Smooth muscle cell (in vitro differentiated cells): Measurements from ENCODE around the gene SUOX. TPM values are rescaled to one million over a fixed set of nuclear protein-coding genes. Genes with fewer than 3 reads are reported as not detected.
A peak's percentile ranks its signal among the peaks of the same experiment; 100 is the strongest.
"Not testable (repeated sequence)": the region's sequence is repeated elsewhere in the genome, so short reads cannot be mapped to it uniquely, and the experiment has no call there.

Experiments
- DNase-seq: peaks from one replicate; lab custom pipeline; 2025; ENCODE audit not compliant: unreplicated experiment; lab: John Stamatoyannopoulos, UW
- H2AFZ ChIP-seq: fragments of 200-600 bp; sonication (generic); 2 replicates; pipeline ENCODE4 v1.6.0; 2016; ENCODE audit warnings: antibody characterized with exemption, low read depth, mild to moderate bottlenecking
- H3F3A ChIP-seq: fragments of 200-600 bp; sonication (generic); 2 replicates; pipeline ENCODE4 v1.6.0; 2017; ENCODE audit warnings: antibody characterized with exemption, low read depth
- H3K27ac ChIP-seq: fragments of 200-600 bp; sonication (generic); 2 replicates; pipeline ENCODE4 v1.5.1; 2016; ENCODE audit warnings: low read depth, mild to moderate bottlenecking
- H3K27me3 ChIP-seq: fragments of 200-600 bp; sonication (generic); 2 replicates; pipeline ENCODE4 v1.6.1; 2016; ENCODE audit warnings: low read depth, mild to moderate bottlenecking
- H3K36me3 ChIP-seq: fragments of 200-600 bp; sonication (generic); 2 replicates; pipeline ENCODE4 v1.5.1; 2016; ENCODE audit warnings: low read depth
- H3K4me1 ChIP-seq: fragments of 200-600 bp; sonication (generic); 2 replicates; pipeline ENCODE4 v1.5.1; 2016; ENCODE audit warnings: low read depth
- H3K4me2 ChIP-seq: fragments of 200-600 bp; sonication (generic); 2 replicates; pipeline ENCODE4 v1.6.0; 2016; ENCODE audit warnings: mild to moderate bottlenecking
- H3K4me3 ChIP-seq: fragments of 200-600 bp; sonication (generic); 2 replicates; pipeline ENCODE4 v1.5.1; 2016; ENCODE audit warnings: mild to moderate bottlenecking
- H3K79me2 ChIP-seq: fragments of 200-600 bp; sonication (generic); 2 replicates; pipeline ENCODE4 v1.6.0; 2016; ENCODE audit warnings: low read depth, mild to moderate bottlenecking
- H3K9ac ChIP-seq: fragments of 200-600 bp; sonication (generic); 2 replicates; pipeline ENCODE4 v1.6.0; 2016; ENCODE audit warnings: low read depth
- H3K9me3 ChIP-seq: fragments of 200-600 bp; sonication (generic); replicated peaks from 2 replicates; pipeline ENCODE4 v1.5.1; 2016; ENCODE audit warnings: low read depth
- H4K20me1 ChIP-seq: fragments of 200-600 bp; sonication (generic); 2 replicates; pipeline ENCODE4 v1.6.0; 2016; ENCODE audit warnings: low read depth
- CTCF ChIP-seq: fragments of 200-600 bp; sonication (generic); IDR thresholded peaks from 2 replicates; pipeline ENCODE4 v1.5.1; 2017; ENCODE audit warnings: borderline replicate concordance, mild to moderate bottlenecking, antibody characterized with exemption; ENCODE audit not compliant: insufficient read depth, poor library complexity, severe bottlenecking
- WGBS: methylation state at CpG from one replicate; pipeline ENCODE4 v1.1.7; 2016; ENCODE audit warnings: low lambda C conversion rate; 5-methylcytosine and 5-hydroxymethylcytosine counted together
- polyA plus RNA-seq: library from polyadenylated mRNA; unstranded; fragments of >200 nt; fragmentation: Nextera tagmentation; extraction: Ambion mirVana; gene quantifications from 2 replicates; pipeline ENCODE4 v1.2.1, GENCODE V29; 2016
- total RNA-seq: library from RNA; depleted of rRNA; stranded (reverse); fragments of >200 nt; gene quantifications from 2 replicates; pipeline ENCODE4 v1.2.3, GENCODE V29; 2014

SUOX gene
- total and polyA plus RNA-seq, 2 experiments from 2014 or later, result 12.8 to 19.1 TPM

- no peak overlapping the region for H3K4me3 ChIP-seq
- H3K36me3 ChIP-seq, result no peaks in the 10 kb centered on the region
- no peak overlapping the region for H3K27ac ChIP-seq
- no peaks in the 10 kb centered on the region for H4K20me1 ChIP-seq
- no peak for TF ChIP-seq CTCF
- DNase-seq, result no peak
- H3F3A ChIP-seq, result peaks cover 9% of the 10 kb centered on the region
- H3K4me2 ChIP-seq, result no peak overlapping the region
- no peak overlapping the region for H2AFZ ChIP-seq
- H3K9ac ChIP-seq, result no peak overlapping the region
- H3K4me1 ChIP-seq, result peaks cover 5% of the 10 kb centered on the region
- no peaks in the 10 kb centered on the region for H3K27me3 ChIP-seq
- no peaks in the 10 kb centered on the region for H3K9me3 ChIP-seq
- 92% methylated on average over 4 of the region's 4 CpGs for WGBS
- H3K79me2 ChIP-seq, result peaks cover 5% of the 10 kb centered on the region
Measured at GRCh38 chr12:55993230-55993853, 3.7 kb upstream of the SUOX start.

DNA sequence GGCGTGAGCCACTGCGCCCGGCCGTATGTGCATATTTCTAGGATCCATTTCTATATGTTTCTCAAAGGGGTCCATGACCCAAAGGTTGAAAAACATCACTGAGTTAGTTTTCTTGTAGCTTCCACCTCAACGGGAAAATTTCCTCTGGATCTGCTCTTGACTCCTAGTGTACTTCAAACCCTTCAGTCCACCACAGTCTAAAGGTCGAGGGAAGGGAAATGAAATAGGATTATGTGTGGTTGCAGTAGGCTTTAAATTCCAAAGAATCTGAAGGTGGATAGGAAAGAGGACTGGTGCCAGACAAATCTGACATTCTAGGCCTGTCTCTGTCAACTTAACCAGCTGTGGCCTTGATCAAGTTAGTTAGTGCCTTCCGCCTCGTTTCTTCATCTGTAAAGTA is 1.7 kb upstream of the SUOX start:
- Histone ChIP-seq H3K4me2 (no peak overlapping the region), H3K9me3 (no peaks in the 10 kb centered on the region), H3K4me3 (no peak overlapping the region), H4K20me1 (no peaks in the 10 kb centered on the region), H3K79me2 (peaks cover 5% of the 10 kb centered on the region), H3F3A (peaks cover 9% of the 10 kb centered on the region), H3K27ac (peak overlapping the region; percentile 15), H3K27me3 (no peaks in the 10 kb centered on the region), H3K4me1 (peaks cover 5% of the 10 kb centered on the region), H3K36me3 (no peaks in the 10 kb centered on the region), H3K9ac (no peak overlapping the region), H2AFZ (no peak overlapping the region)
- TF ChIP-seq CTCF, result peak; percentile 2
- DNase-seq, result no peak
- 92% methylated on average over 8 of the region's 8 CpGs for WGBS

DNA sequence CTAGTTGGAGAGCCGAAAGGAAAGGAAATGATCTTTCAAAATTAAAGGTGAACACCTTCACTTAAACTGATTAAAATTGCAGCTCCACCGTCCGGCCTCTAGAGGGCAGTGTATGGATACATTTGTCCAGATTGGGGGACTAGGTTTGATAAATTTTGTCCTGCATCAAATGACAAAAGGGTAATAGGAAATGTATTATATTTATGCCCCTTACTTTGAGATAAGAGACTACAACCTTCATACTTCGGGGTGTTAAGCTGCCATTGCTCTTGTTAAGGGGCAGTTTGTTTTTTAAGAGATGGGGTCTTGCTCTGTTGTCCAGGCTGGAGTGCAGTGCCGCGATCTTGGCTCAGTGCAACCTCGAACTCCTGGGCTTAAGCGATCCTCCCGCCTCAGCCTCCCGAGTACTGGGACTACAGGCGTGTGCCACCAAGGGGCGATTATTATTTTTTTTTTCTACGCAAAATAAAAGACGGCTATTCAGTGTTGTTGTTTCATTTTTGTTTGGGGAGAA is 818 bp upstream of the SUOX start:
- Histone ChIP-seq H2AFZ (no peak overlapping the region), H3K9ac (no peak overlapping the region), H3K79me2 (peaks cover 5% of the 10 kb centered on the region), H3F3A (peaks cover 9% of the 10 kb centered on the region), H3K9me3 (no peaks in the 10 kb centered on the region), H3K4me3 (peak overlapping the region; percentile 79), H3K27ac (peak overlapping the region; percentile 24), H3K27me3 (no peaks in the 10 kb centered on the region), H4K20me1 (no peaks in the 10 kb centered on the region), H3K36me3 (no peaks in the 10 kb centered on the region), H3K4me1 (peaks cover 5% of the 10 kb centered on the region), H3K4me2 (peak overlapping the region; percentile 94)
- peak; percentile 89 for TF ChIP-seq CTCF
- 71% methylated on average over 14 of the region's 14 CpGs for WGBS
- DNase-seq, result no peak

- peak overlapping the region; percentile 71 for H3K9ac ChIP-seq
- H3K27ac ChIP-seq, result no peak overlapping the region
- no peak overlapping the region for H2AFZ ChIP-seq
- 4% methylated on average over 4 of the region's 5 CpGs for WGBS
- no peaks in the 10 kb centered on the region for H3K9me3 ChIP-seq
- no peak for TF ChIP-seq CTCF
- H3K79me2 ChIP-seq, result peaks cover 5% of the 10 kb centered on the region
- H3K4me1 ChIP-seq, result peaks cover 5% of the 10 kb centered on the region
- H3K4me2 ChIP-seq, result peak overlapping the region; percentile 94
- H4K20me1 ChIP-seq, result no peaks in the 10 kb centered on the region
- peak overlapping the region; percentile 79 for H3K4me3 ChIP-seq
- DNase-seq, result no peak
- no peaks in the 10 kb centered on the region for H3K36me3 ChIP-seq
- peaks cover 9% of the 10 kb centered on the region for H3F3A ChIP-seq
- no peaks in the 10 kb centered on the region for H3K27me3 ChIP-seq
Measured at GRCh38 chr12:55997535-55997859, 421 bp downstream of the SUOX start.

DNA sequence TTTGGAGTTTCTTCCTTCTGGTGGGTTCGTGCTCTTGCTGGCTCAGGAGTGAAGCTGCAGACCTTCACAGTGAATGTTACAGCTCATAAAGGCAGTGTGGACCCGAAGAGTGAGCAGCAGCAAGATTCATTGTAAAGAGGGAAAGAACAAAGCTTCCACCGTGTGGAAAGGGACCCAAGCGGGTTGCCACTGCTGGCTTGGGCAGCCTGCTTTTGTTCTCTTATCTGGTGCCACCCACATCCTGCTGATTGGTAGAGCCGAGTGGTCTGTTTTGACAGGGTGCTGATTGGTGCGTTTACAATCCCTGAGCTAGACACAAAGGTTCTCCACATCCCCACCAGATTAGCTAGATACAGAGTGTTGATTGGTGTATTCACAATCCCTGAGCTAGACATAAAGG is 2.4 kb downstream of the SUOX start:
- H3K79me2 ChIP-seq, H3K9ac ChIP-seq, H4K20me1 ChIP-seq, H3K4me2 ChIP-seq, DNase-seq, H3F3A ChIP-seq, H3K4me1 ChIP-seq, H2AFZ ChIP-seq, H3K36me3 ChIP-seq, H3K27me3 ChIP-seq, H3K9me3 ChIP-seq, H3K4me3 ChIP-seq, H3K27ac ChIP-seq: not testable (repeated sequence)
- 84% methylated on average over 6 of the region's 6 CpGs for WGBS
